ENCODE results near the gene ATP2A2. TPM values are rescaled to one million over a fixed set of nuclear protein-coding genes. Genes with fewer than 3 reads are reported as not detected.

Gene ATP2A2
- total RNA-seq, 2 experiments from 2014 or later: 148 to 151 TPM

GRCh38 chr12:110278255-110278536, 2.9 kb upstream of the ATP2A2 start:
- peaks cover 12% of the 10 kb centered on the region for H3K36me3 Mint-ChIP-seq
- H3K4me1 Mint-ChIP-seq: peaks cover 12% of the 10 kb centered on the region
- no peak for DNase-seq
- no peaks in the 10 kb centered on the region for H3K9me3 Mint-ChIP-seq
- H3K27ac Mint-ChIP-seq: no peak overlapping the region
- peaks cover 3% of the 10 kb centered on the region for H3K27me3 Mint-ChIP-seq
- no peak overlapping the region for H3K4me3 Mint-ChIP-seq

GRCh38 chr12:110279566-110280375, 1.3 kb upstream of the ATP2A2 start:
- H3K4me3 Mint-ChIP-seq: peak overlapping the region; percentile 83
- peaks cover 25% of the 10 kb centered on the region for H3K36me3 Mint-ChIP-seq
- peak overlapping the region; percentile 92 for H3K27ac Mint-ChIP-seq
- H3K9me3 Mint-ChIP-seq: no peaks in the 10 kb centered on the region
- H3K27me3 Mint-ChIP-seq: peaks cover 3% of the 10 kb centered on the region
- H3K4me1 Mint-ChIP-seq: peaks cover 26% of the 10 kb centered on the region
- DNase-seq: no peak

GRCh38 chr12:110280392-110280778, 662 bp upstream of the ATP2A2 start:
- peak overlapping the region; percentile 83 for H3K4me3 Mint-ChIP-seq
- H3K27ac Mint-ChIP-seq: peak overlapping the region; percentile 92
- H3K4me1 Mint-ChIP-seq: peaks cover 32% of the 10 kb centered on the region
- no peaks in the 10 kb centered on the region for H3K9me3 Mint-ChIP-seq
- peak; percentile 60 for DNase-seq
- peaks cover 3% of the 10 kb centered on the region for H3K27me3 Mint-ChIP-seq
- peaks cover 29% of the 10 kb centered on the region for H3K36me3 Mint-ChIP-seq

- peak; percentile 61 for DNase-seq
- H3K36me3 Mint-ChIP-seq: peaks cover 40% of the 10 kb centered on the region
- no peaks in the 10 kb centered on the region for H3K9me3 Mint-ChIP-seq
- H3K27me3 Mint-ChIP-seq: peaks cover 3% of the 10 kb centered on the region
- peaks cover 44% of the 10 kb centered on the region for H3K4me1 Mint-ChIP-seq
- H3K4me3 Mint-ChIP-seq: peak overlapping the region; percentile 96
- H3K27ac Mint-ChIP-seq: peak overlapping the region; percentile 95
These were observed 677 bp downstream of the ATP2A2 start for GRCh38 chr12:110281549-110282299.

GRCh38 chr12:110282300-110282860, 1.3 kb downstream of the ATP2A2 start:
- H3K36me3 Mint-ChIP-seq: peaks cover 43% of the 10 kb centered on the region
- H3K9me3 Mint-ChIP-seq: no peaks in the 10 kb centered on the region
- H3K27me3 Mint-ChIP-seq: peaks cover 3% of the 10 kb centered on the region
- peak overlapping the region; percentile 95 for H3K27ac Mint-ChIP-seq
- H3K4me1 Mint-ChIP-seq: peaks cover 49% of the 10 kb centered on the region
- no peak for DNase-seq
- peak overlapping the region; percentile 96 for H3K4me3 Mint-ChIP-seq

GRCh38 chr12:110282956-110283817, 2.1 kb downstream of the ATP2A2 start:
- Mint-ChIP-seq H3K4me1 (peaks cover 52% of the 10 kb centered on the region), H3K9me3 (no peaks in the 10 kb centered on the region), H3K27ac (peak overlapping the region; percentile 95), H3K36me3 (peaks cover 43% of the 10 kb centered on the region), H3K27me3 (peaks cover 3% of the 10 kb centered on the region), H3K4me3 (peak overlapping the region; percentile 96)
- no peak for DNase-seq

- DNase-seq: no peak
- H3K36me3 Mint-ChIP-seq: peaks cover 54% of the 10 kb centered on the region
- peaks cover 62% of the 10 kb centered on the region for H3K4me1 Mint-ChIP-seq
- H3K27ac Mint-ChIP-seq: peak overlapping the region; percentile 34
- H3K27me3 Mint-ChIP-seq: peaks cover 3% of the 10 kb centered on the region
- peak overlapping the region; percentile 96 for H3K4me3 Mint-ChIP-seq
- no peaks in the 10 kb centered on the region for H3K9me3 Mint-ChIP-seq
These were observed 3.5 kb downstream of the ATP2A2 start for GRCh38 chr12:110284597-110284996.

GRCh38 chr12:110286623-110287022, 5.6 kb downstream of the ATP2A2 start:
- H3K4me1 Mint-ChIP-seq: peaks cover 63% of the 10 kb centered on the region
- H3K4me3 Mint-ChIP-seq: peak overlapping the region; percentile 58
- peak overlapping the region; percentile 58 for H3K27ac Mint-ChIP-seq
- no peaks in the 10 kb centered on the region for H3K27me3 Mint-ChIP-seq
- DNase-seq: no peak
- H3K36me3 Mint-ChIP-seq: peaks cover 68% of the 10 kb centered on the region
- no peaks in the 10 kb centered on the region for H3K9me3 Mint-ChIP-seq

GRCh38 chr12:110287986-110288385, 6.9 kb downstream of the ATP2A2 start:
- H3K36me3 Mint-ChIP-seq: peaks cover 72% of the 10 kb centered on the region
- H3K9me3 Mint-ChIP-seq: no peaks in the 10 kb centered on the region
- no peaks in the 10 kb centered on the region for H3K27me3 Mint-ChIP-seq
- no peak overlapping the region for H3K27ac Mint-ChIP-seq
- no peak overlapping the region for H3K4me3 Mint-ChIP-seq
- DNase-seq: no peak
- H3K4me1 Mint-ChIP-seq: peaks cover 59% of the 10 kb centered on the region

- H3K27me3 Mint-ChIP-seq: no peaks in the 10 kb centered on the region
- H3K36me3 Mint-ChIP-seq: peaks cover 68% of the 10 kb centered on the region
- DNase-seq: no peak
- peaks cover 47% of the 10 kb centered on the region for H3K4me1 Mint-ChIP-seq
- no peaks in the 10 kb centered on the region for H3K9me3 Mint-ChIP-seq
- H3K27ac Mint-ChIP-seq: peak overlapping the region; percentile 74
- peak overlapping the region; percentile 20 for H3K4me3 Mint-ChIP-seq
These were observed 8.1 kb downstream of the ATP2A2 start for GRCh38 chr12:110289044-110289710.

- no peaks in the 10 kb centered on the region for H3K9me3 Mint-ChIP-seq
- DNase-seq: no peak
- peak overlapping the region; percentile 48 for H3K27ac Mint-ChIP-seq
- H3K36me3 Mint-ChIP-seq: peaks cover 67% of the 10 kb centered on the region
- H3K27me3 Mint-ChIP-seq: no peaks in the 10 kb centered on the region
- no peak overlapping the region for H3K4me3 Mint-ChIP-seq
- peaks cover 43% of the 10 kb centered on the region for H3K4me1 Mint-ChIP-seq
These were observed 8.6 kb downstream of the ATP2A2 start for GRCh38 chr12:110289711-110290078.

- no peaks in the 10 kb centered on the region for H3K9me3 Mint-ChIP-seq
- no peaks in the 10 kb centered on the region for H3K27me3 Mint-ChIP-seq
- H3K4me1 Mint-ChIP-seq: peaks cover 32% of the 10 kb centered on the region
- no peak overlapping the region for H3K4me3 Mint-ChIP-seq
- no peak for DNase-seq
- peaks cover 34% of the 10 kb centered on the region for H3K36me3 Mint-ChIP-seq
- peak overlapping the region; percentile 63 for H3K27ac Mint-ChIP-seq
These were observed 20.2 kb downstream of the ATP2A2 start for GRCh38 chr12:110301065-110301806.

- Mint-ChIP-seq H3K27ac (no peak overlapping the region), H3K9me3 (no peaks in the 10 kb centered on the region), H3K36me3 (peaks cover 34% of the 10 kb centered on the region), H3K4me3 (no peak overlapping the region), H3K27me3 (no peaks in the 10 kb centered on the region), H3K4me1 (peaks cover 35% of the 10 kb centered on the region)
- no peak for DNase-seq
These were observed 23.1 kb downstream of the ATP2A2 start for GRCh38 chr12:110304061-110304551.

- DNase-seq: no peak
- Mint-ChIP-seq H3K4me3 (no peak overlapping the region), H3K27me3 (no peaks in the 10 kb centered on the region), H3K4me1 (peaks cover 31% of the 10 kb centered on the region), H3K9me3 (no peaks in the 10 kb centered on the region), H3K27ac (no peak overlapping the region), H3K36me3 (peaks cover 27% of the 10 kb centered on the region)
These were observed 26.3 kb downstream of the ATP2A2 start for GRCh38 chr12:110307372-110307771.
